PC-3 (cell line): ENCODE results near the gene B4GALT2. TPM values are rescaled to one million over a fixed set of nuclear protein-coding genes. Genes with fewer than 3 reads are reported as not detected.

Experiments
- ATAC-seq: fragments of 200-7000 bp; cut with Tn5 transposase; 2 replicates; pipeline ENCODE4 v1.9.1; 2020; ENCODE audit warnings: mild to moderate bottlenecking, moderate library complexity
- BruUV-seq: library from RNA; stranded (reverse); fragments of 400-500 nt; replicated peaks from 2 replicates; lab custom pipeline; 2021; lab: Mats Ljungman, UMichigan
- CTCF ChIA-PET: fragments of 300-600 bp; sonication (Branson Sonifier 250); formaldehyde crosslinking; loops from one replicate; lab custom pipeline; 2022; ENCODE audit warnings: antibody characterized with exemption; lab: Charles Lee
- POLR2A ChIA-PET: fragments of 300-600 bp; sonication (Branson Sonifier 250); formaldehyde crosslinking; loops from one replicate; lab custom pipeline; 2022; ENCODE audit warnings: antibody characterized with exemption; ENCODE audit not compliant: unreplicated experiment; lab: Charles Lee
- DNase-seq: peaks from one replicate; pipeline ENCODE4 v3.0.0-alpha.2; 2015
- H2AFZ ChIP-seq: fragments of 300-600 bp; sonication (generic); 2 replicates; pipeline ENCODE4 v1.6.0; 2016; ENCODE audit warnings: antibody characterized with exemption, low read length
- H3F3A ChIP-seq: fragments of 300-600 bp; sonication (generic); one replicate; pipeline ENCODE4 v1.6.0; 2017; ENCODE audit warnings: antibody characterized with exemption, low read length, control low read depth, mild to moderate bottlenecking; ENCODE audit not compliant: unreplicated experiment
- H3K27ac ChIP-seq: fragments of 300-600 bp; sonication (generic); 2 replicates; pipeline ENCODE4 v1.5.1; 2016; ENCODE audit warnings: mild to moderate bottlenecking, low read length
- H3K27me3 ChIP-seq: fragments of 300-600 bp; sonication (generic); 2 replicates; pipeline ENCODE4 v1.6.1; 2016; ENCODE audit warnings: low read length, mixed read lengths
- H3K36me3 ChIP-seq: fragments of 300-600 bp; sonication (generic); 2 replicates; pipeline ENCODE4 v1.6.1; 2016; ENCODE audit warnings: low read depth, mixed run types, low read length, mixed read lengths
- H3K4me1 ChIP-seq: fragments of 300-600 bp; sonication (generic); 2 replicates; pipeline ENCODE4 v1.5.1; 2016; ENCODE audit warnings: low read length; ENCODE audit not compliant: insufficient read depth
- H3K4me2 ChIP-seq: fragments of 300-600 bp; sonication (generic); 2 replicates; pipeline ENCODE4 v1.6.0; 2016; ENCODE audit warnings: low read length
- H3K4me3 ChIP-seq: fragments of 300-600 bp; sonication (generic); 2 replicates; pipeline ENCODE4 v1.5.1; 2016; ENCODE audit warnings: mild to moderate bottlenecking, low read length, mixed read lengths
- H3K79me2 ChIP-seq: fragments of 300-600 bp; sonication (generic); 2 replicates; pipeline ENCODE4 v1.6.1; 2017; ENCODE audit warnings: low read length, mixed read lengths
- H3K9ac ChIP-seq: fragments of 300-600 bp; sonication (generic); 2 replicates; pipeline ENCODE4 v1.6.0; 2016; ENCODE audit warnings: mild to moderate bottlenecking, low read length
- H3K9me2 ChIP-seq: fragments of 300-600 bp; sonication (generic); replicated peaks from 2 replicates; pipeline ENCODE4 v1.6.1; 2016; ENCODE audit warnings: mixed run types, low read length, mixed read lengths
- H3K9me3 ChIP-seq: fragments of 300-600 bp; sonication (generic); 2 replicates; pipeline ENCODE4 v1.6.1; 2016; ENCODE audit warnings: low read length, mixed read lengths
- H4K20me1 ChIP-seq: fragments of 300-600 bp; sonication (generic); 2 replicates; pipeline ENCODE4 v1.6.1; 2016; ENCODE audit warnings: low read length, mixed read lengths
- EZH2 ChIP-seq: fragments of 300-600 bp; sonication (generic); IDR thresholded peaks from one replicate; pipeline ENCODE4 v1.6.1; 2017; ENCODE audit warnings: antibody characterized with exemption, mild to moderate bottlenecking, low read length; ENCODE audit not compliant: unreplicated experiment
- EZH2phosphoT487 ChIP-seq: fragments of 300-600 bp; sonication (generic); IDR thresholded peaks from 2 replicates; pipeline ENCODE4 v1.6.1; 2018; ENCODE audit warnings: mild to moderate bottlenecking, antibody characterized with exemption, low read length, borderline replicate concordance
- intact Hi-C: fragments of 100-400 bp; cut with micrococcal nuclease; formaldehyde crosslinking; loops from 2 replicates; pipeline ENCODE4 v1.9.0; 2023
- total RNA-seq: library from RNA; depleted of rRNA; stranded (reverse); fragments of >200 nt; gene quantifications from 2 replicates; pipeline ENCODE4 v1.2.3, GENCODE V29; 2014
- TF ChIP-seq, protein P1 (sequence below): fragments of 300-600 bp; sonication (generic); conservative IDR thresholded peaks from 2 replicates; pipeline ENCODE4 v1.5.1; 2017; ENCODE audit warnings: antibody characterized with exemption, low read depth, mild to moderate bottlenecking, low read length

Gene B4GALT2
- total RNA-seq, 1 experiment from 2014 or later, result 103 TPM

DNA sequence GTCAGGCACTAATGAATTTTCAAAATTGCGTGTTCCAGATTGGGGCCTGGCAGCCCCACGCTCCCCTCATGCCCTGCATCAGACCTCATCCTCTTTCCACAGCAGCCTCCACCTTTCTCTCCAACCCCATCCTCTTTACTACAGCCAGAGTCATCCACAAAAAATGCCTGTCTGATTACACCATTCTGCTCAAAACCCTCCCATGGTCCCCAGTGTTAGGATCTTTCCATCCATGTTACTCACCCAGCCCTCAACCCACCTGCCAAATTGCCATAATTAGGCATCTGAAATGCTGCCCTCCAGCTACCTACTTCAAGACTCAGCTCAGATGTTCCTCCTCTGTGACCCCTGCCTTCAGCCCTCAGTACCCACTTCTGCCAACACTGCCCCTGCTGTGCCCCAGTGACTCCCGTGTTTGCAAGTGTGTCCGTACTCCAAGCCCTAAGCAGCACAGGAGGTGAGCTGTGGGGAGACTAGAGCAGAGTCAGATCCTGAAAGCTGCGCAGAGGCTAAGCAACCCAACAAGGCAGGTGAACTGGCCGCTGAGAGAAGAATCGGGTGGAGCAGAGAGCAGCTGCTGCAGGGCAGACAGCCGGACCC is 46.1 kb upstream of the B4GALT2 start:
- Histone ChIP-seq H2AFZ (peak overlapping the region; percentile 77), H3K27me3 (no peaks in the 10 kb centered on the region), H3K27ac (peak overlapping the region; percentile 55), H3K4me3 (peak overlapping the region; percentile 68), H3K36me3 (no peaks in the 10 kb centered on the region; the same call in 1 of the 2 replicates), H3K9me3 (no peaks in the 10 kb centered on the region), H3K9me2 (no peaks in the 10 kb centered on the region), H3K4me2 (peak overlapping the region; percentile 82), H3K9ac (peak overlapping the region; percentile 64), H3K4me1 (peaks cover 57% of the 10 kb centered on the region), H4K20me1 (no peaks in the 10 kb centered on the region), H3K79me2 (peaks cover 6% of the 10 kb centered on the region; the same call in 1 of the 2 replicates), H3F3A (no peaks in the 10 kb centered on the region)
- no TSS peak for BruUV-seq
- ChIA-PET CTCF (interaction anchor here (0.6 to 3.9 kb wide), 5 partner anchors 14 to 207 kb away, joined by 3 to 83 read pairs (median 4); partner anchors contain the start of gene IPO13), POLR2A (interaction anchor here (0.6 to 0.7 kb wide), 2 partner anchors 170 to 810 kb away, joined by 3 read pairs; no protein-coding TSS in a partner anchor)
- ATAC-seq, result peak; percentile 6
- intact Hi-C loops, result loop anchor here (5.0 kb wide), 2 partner anchors 86 to 101 kb away; no protein-coding TSS in a partner anchor
- no peak for TF ChIP-seq EZH2phosphoT487
- peak; percentile 53 for DNase-seq

DNA sequence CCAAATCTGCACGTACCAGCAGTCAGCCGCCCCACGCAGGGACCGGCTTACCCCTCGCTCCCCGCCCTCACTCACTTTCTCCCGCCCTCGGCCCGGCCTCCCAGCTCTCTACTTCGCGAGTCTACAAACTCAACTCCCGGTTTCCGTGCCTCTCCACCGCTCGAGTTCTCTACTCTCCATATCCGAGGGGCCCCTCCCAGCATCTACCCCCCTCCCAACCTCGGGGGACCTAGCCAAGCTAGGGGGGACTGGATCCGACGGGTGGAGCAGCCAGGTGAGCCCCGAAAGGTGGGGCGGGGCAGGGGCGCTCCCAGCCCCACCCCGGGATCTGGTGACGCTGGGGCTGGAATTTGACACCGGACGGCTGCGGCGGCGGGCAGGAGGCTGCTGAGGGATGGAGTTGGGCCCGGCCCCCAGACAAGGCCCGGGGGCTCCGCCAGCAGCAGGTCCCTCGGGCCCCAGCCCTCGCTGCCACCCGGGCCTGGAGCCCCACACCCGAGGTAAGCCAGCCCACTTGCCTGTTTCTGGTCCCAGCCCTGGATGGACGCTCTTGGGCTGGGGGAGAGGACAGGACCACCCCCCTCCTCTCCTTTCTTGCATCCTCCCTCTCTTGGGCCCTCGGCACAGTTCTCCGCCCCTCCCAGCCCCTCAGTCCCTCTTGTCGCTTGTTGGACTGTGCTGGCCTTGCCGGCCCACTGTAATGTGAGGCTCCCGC is 45.5 kb upstream of the B4GALT2 start, which contains the start of gene ARTN:
Gene ARTN, plus strand, starts transcription at position 416 of the 715 bp plus-strand sequence. CDS start 1,856 bp downstream, outside the sequence.
- Histone ChIP-seq H3K79me2 (peaks cover 6% of the 10 kb centered on the region; the same call in 1 of the 2 replicates), H3K27me3 (no peaks in the 10 kb centered on the region), H3F3A (no peaks in the 10 kb centered on the region), H3K36me3 (no peaks in the 10 kb centered on the region; the same call in 1 of the 2 replicates), H3K9me2 (no peaks in the 10 kb centered on the region), H3K9me3 (no peaks in the 10 kb centered on the region), H4K20me1 (no peaks in the 10 kb centered on the region), H3K4me3 (peak within 1 kb of the TSS; percentile 68), H3K9ac (peak within 1 kb of the TSS; percentile 64), H2AFZ (peak within 1 kb of the TSS; percentile 77), H3K27ac (peak within 1 kb of the TSS; percentile 55), H3K4me1 (peaks cover 57% of the 10 kb centered on the region), H3K4me2 (peak within 1 kb of the TSS; percentile 82)
- intact Hi-C loops, result loop anchor here (1.0 to 5.0 kb wide), 4 partner anchors 86 to 405 kb away; no protein-coding TSS in a partner anchor
- BruUV-seq, result no TSS peak
- DNase-seq (peak; percentile 73), ATAC-seq (peak; percentile 56)
- ChIA-PET POLR2A (interaction anchor here (0.6 to 0.7 kb wide), 2 partner anchors 170 to 811 kb away, joined by 3 read pairs; no protein-coding TSS in a partner anchor), CTCF (interaction anchor here (0.6 to 3.9 kb wide), 7 partner anchors 13 to 208 kb away, joined by 3 to 83 read pairs (median 3); partner anchors contain the start of gene IPO13)
- TF ChIP-seq, protein P1, sequence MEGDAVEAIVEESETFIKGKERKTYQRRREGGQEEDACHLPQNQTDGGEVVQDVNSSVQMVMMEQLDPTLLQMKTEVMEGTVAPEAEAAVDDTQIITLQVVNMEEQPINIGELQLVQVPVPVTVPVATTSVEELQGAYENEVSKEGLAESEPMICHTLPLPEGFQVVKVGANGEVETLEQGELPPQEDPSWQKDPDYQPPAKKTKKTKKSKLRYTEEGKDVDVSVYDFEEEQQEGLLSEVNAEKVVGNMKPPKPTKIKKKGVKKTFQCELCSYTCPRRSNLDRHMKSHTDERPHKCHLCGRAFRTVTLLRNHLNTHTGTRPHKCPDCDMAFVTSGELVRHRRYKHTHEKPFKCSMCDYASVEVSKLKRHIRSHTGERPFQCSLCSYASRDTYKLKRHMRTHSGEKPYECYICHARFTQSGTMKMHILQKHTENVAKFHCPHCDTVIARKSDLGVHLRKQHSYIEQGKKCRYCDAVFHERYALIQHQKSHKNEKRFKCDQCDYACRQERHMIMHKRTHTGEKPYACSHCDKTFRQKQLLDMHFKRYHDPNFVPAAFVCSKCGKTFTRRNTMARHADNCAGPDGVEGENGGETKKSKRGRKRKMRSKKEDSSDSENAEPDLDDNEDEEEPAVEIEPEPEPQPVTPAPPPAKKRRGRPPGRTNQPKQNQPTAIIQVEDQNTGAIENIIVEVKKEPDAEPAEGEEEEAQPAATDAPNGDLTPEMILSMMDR, result no peak
- TF ChIP-seq EZH2 (no peak), EZH2phosphoT487 (no peak)
